DOHH2 (cell line): Measurements from ENCODE around the gene LAMB3.

Experiments used
- H3F3A ChIP-seq: fragments of 200-600 bp; sonication (generic), shearing (Covaris generic); 2 replicates; pipeline ENCODE4 v1.6.0; 2016; ENCODE audit warnings: antibody characterized with exemption, mild to moderate bottlenecking; ENCODE audit not compliant: control insufficient read depth, insufficient read depth
- H3K27ac ChIP-seq: fragments of 200-600 bp; sonication (generic); 2 replicates; pipeline ENCODE4 v1.5.1; 2014; ENCODE audit warnings: low read depth, mild to moderate bottlenecking, low read length, moderate library complexity
- H3K27me3 ChIP-seq: fragments of 200-600 bp; sonication (generic); 2 replicates; pipeline ENCODE4 v1.6.1; 2014; ENCODE audit warnings: mild to moderate bottlenecking, low read length, mixed read lengths; ENCODE audit not compliant: control insufficient read depth
- H3K36me3 ChIP-seq: fragments of 200-600 bp; sonication (generic); 2 replicates; pipeline ENCODE4 v1.6.1; 2014; ENCODE audit warnings: mild to moderate bottlenecking, low read length, moderate library complexity, mixed read lengths; ENCODE audit not compliant: control insufficient read depth
- H3K4me1 ChIP-seq: fragments of 200-600 bp; sonication (generic); 2 replicates; pipeline ENCODE4 v1.6.1; 2014; ENCODE audit warnings: mild to moderate bottlenecking, low read length, mixed read lengths; ENCODE audit not compliant: control insufficient read depth
- H3K4me2 ChIP-seq: fragments of 200-600 bp; sonication (generic); 2 replicates; pipeline ENCODE4 v1.6.0; 2014; ENCODE audit warnings: mild to moderate bottlenecking, low read length, moderate library complexity
- H3K4me3 ChIP-seq: fragments of 200-600 bp; sonication (generic); 2 replicates; pipeline ENCODE4 v1.5.1; 2014; ENCODE audit warnings: mild to moderate bottlenecking, low read length, mixed read lengths
- H3K79me2 ChIP-seq: fragments of 200-600 bp; sonication (generic); 2 replicates; pipeline ENCODE4 v1.6.1; 2014; ENCODE audit warnings: mild to moderate bottlenecking, low read length, mixed read lengths; ENCODE audit not compliant: control insufficient read depth
- H3K9me2 ChIP-seq: fragments of 200-600 bp; sonication (generic); replicated peaks from 2 replicates; pipeline ENCODE4 v1.6.1; 2014; ENCODE audit warnings: mild to moderate bottlenecking, low read length, mixed read lengths; ENCODE audit not compliant: control insufficient read depth
- H3K9me3 ChIP-seq: fragments of 200-600 bp; sonication (generic); 2 replicates; pipeline ENCODE4 v1.6.1; 2014; ENCODE audit warnings: antibody characterized with exemption, low read length, mixed read lengths; ENCODE audit not compliant: control insufficient read depth, insufficient read depth
- H4K20me1 ChIP-seq: fragments of 200-600 bp; sonication (generic); 2 replicates; pipeline ENCODE4 v1.6.0; 2014; ENCODE audit warnings: low read depth, mild to moderate bottlenecking, antibody characterized with exemption, low read length, moderate library complexity; ENCODE audit not compliant: control insufficient read depth, insufficient read depth
- EZH2phosphoT487 ChIP-seq: fragments of 200-600 bp; sonication (generic); IDR thresholded peaks from 2 replicates; pipeline ENCODE4 v1.6.1; 2017; ENCODE audit warnings: borderline replicate concordance, mild to moderate bottlenecking, antibody characterized with exemption, low read length, moderate library complexity, mixed read lengths
- TF ChIP-seq, protein P1 (sequence below): fragments of 200-600 bp; sonication (generic); IDR thresholded peaks from one replicate; pipeline ENCODE4 v1.5.1; 2014; ENCODE audit warnings: antibody characterized with exemption, mild to moderate bottlenecking, low read depth, low read length; ENCODE audit not compliant: poor library complexity, severe bottlenecking

Gene LAMB3

DNA sequence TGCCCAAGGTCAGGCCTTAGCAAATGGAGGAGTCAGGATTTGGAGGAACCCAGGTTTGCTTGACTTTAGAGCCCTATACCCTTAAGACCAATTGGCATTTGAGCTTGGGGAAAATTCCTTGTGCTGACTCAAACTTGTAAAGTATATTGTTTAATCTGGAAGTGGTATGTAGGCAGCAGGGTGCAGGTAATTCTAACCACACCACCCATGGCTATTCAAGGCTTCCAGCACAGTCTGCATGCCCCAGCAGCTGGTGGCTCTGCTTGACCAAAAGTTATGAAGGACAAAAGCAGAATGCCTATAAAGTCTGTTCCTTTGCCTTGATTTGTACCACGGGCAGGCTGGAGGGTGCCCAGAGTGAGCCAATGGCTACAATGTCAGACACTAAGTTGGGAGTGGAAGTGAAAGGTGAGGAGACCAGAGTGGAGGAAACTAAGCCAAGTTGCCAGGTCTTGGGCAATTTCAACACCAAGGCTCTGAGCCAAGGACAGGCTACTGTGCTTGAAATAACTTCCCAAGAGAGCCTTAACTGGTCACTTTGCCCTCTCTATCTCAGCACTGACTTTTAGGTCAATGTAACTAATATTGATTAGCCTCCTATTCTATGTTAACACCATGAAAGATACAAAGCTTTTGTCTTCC is 18.3 kb upstream of the LAMB3 start:
- no peaks in the 10 kb centered on the region for H3F3A ChIP-seq
- TF ChIP-seq EZH2phosphoT487: no peak
- TF ChIP-seq, protein P1, sequence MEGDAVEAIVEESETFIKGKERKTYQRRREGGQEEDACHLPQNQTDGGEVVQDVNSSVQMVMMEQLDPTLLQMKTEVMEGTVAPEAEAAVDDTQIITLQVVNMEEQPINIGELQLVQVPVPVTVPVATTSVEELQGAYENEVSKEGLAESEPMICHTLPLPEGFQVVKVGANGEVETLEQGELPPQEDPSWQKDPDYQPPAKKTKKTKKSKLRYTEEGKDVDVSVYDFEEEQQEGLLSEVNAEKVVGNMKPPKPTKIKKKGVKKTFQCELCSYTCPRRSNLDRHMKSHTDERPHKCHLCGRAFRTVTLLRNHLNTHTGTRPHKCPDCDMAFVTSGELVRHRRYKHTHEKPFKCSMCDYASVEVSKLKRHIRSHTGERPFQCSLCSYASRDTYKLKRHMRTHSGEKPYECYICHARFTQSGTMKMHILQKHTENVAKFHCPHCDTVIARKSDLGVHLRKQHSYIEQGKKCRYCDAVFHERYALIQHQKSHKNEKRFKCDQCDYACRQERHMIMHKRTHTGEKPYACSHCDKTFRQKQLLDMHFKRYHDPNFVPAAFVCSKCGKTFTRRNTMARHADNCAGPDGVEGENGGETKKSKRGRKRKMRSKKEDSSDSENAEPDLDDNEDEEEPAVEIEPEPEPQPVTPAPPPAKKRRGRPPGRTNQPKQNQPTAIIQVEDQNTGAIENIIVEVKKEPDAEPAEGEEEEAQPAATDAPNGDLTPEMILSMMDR: no peak
- H4K20me1 ChIP-seq: no peaks in the 10 kb centered on the region
- no peak overlapping the region for H3K4me2 ChIP-seq
- H3K79me2 ChIP-seq: no peaks in the 10 kb centered on the region
- no peaks in the 10 kb centered on the region for H3K27me3 ChIP-seq
- no peak overlapping the region for H3K27ac ChIP-seq
- no peaks in the 10 kb centered on the region for H3K9me2 ChIP-seq
- H3K36me3 ChIP-seq: no peaks in the 10 kb centered on the region
- H3K4me3 ChIP-seq: no peak overlapping the region
- no peaks in the 10 kb centered on the region for H3K4me1 ChIP-seq
- H3K9me3 ChIP-seq: no peaks in the 10 kb centered on the region

DNA sequence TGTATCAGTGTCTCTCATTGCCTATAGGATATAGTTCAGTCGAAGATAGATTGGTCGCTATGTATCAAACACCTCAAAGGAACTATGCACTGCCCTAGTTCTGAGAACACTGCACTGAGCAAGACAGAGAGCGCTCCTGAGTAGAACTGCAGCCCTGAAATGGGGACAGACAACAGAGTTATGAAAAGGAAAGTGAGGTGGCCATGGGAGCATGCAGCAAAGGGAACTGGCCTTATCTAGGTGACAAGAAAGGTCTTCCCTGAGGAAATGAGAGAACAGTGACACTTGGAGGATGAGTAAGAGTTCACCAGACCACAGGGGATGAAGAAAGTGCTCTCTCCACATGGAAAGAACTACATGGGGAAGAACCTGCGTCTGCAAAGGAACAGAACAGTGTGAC is 15.5 kb upstream of the LAMB3 start:
- no peak overlapping the region for H3K4me3 ChIP-seq
- H4K20me1 ChIP-seq: no peaks in the 10 kb centered on the region
- H3K9me2 ChIP-seq: no peaks in the 10 kb centered on the region
- no peaks in the 10 kb centered on the region for H3K4me1 ChIP-seq
- H3K36me3 ChIP-seq: no peaks in the 10 kb centered on the region
- no peaks in the 10 kb centered on the region for H3K79me2 ChIP-seq
- H3K9me3 ChIP-seq: no peaks in the 10 kb centered on the region
- TF ChIP-seq, protein P1: no peak
- TF ChIP-seq EZH2phosphoT487: no peak
- H3K4me2 ChIP-seq: no peak overlapping the region
- H3F3A ChIP-seq: no peaks in the 10 kb centered on the region
- H3K27ac ChIP-seq: no peak overlapping the region
- H3K27me3 ChIP-seq: no peaks in the 10 kb centered on the region

DNA sequence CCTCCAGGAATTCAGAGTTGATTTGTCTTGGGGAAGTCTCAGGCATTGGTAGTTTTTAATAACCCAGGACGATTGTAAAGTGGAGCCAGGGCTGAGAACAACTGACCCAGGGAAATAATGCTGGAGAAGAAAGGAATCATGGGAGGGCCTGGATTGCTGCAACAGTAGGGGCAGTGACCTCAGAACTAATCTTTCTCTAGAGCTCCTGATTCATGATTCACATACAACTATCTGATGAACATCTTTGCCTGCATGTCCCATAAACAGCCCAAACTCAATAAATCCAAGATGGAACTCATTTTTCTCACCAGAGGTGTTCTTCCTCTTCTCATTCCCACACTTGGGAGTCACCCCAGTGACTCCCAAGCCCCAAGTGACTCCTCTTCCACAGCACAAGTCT is 14.9 kb upstream of the LAMB3 start:
- no peak for TF ChIP-seq EZH2phosphoT487
- TF ChIP-seq, protein P1: no peak

More for the DNA sequence above, 14.9 kb upstream of the LAMB3 start:
- Histone ChIP-seq H3K79me2 (no peaks in the 10 kb centered on the region), H3K27me3 (no peaks in the 10 kb centered on the region), H3K4me2 (no peak overlapping the region), H3K27ac (no peak overlapping the region), H3F3A (no peaks in the 10 kb centered on the region), H3K36me3 (no peaks in the 10 kb centered on the region), H4K20me1 (no peaks in the 10 kb centered on the region), H3K9me3 (no peaks in the 10 kb centered on the region), H3K4me1 (no peaks in the 10 kb centered on the region), H3K9me2 (no peaks in the 10 kb centered on the region), H3K4me3 (no peak overlapping the region)
